Activated T-helper 1 cell treated with Interleukin-2 at 50 U/mL for 16 hours (primary cell): ENCODE measurements around the gene SPOP.

Source experiments
- DNase-seq: peaks from one replicate; pipeline ENCODE4 v3.0.0-alpha.2; 2020; ENCODE audit warnings: low read depth

Gene SPOP

GRCh38 chr17:49613182-49613800 lies 64.6 kb downstream of the SPOP start:
- no peak for DNase-seq

- DNase-seq: no peak
These were observed 65.2 kb downstream of the SPOP start for GRCh38 chr17:49612726-49613125.

GRCh38 chr17:49610883-49611584 lies 66.9 kb downstream of the SPOP start:
- DNase-seq: no peak

GRCh38 chr17:49604314-49604869 lies 73.5 kb downstream of the SPOP start:
- DNase-seq: no peak

- no peak for DNase-seq
These were observed 74.2 kb downstream of the SPOP start for GRCh38 chr17:49603720-49604119.

GRCh38 chr17:49603238-49603637 lies 74.7 kb downstream of the SPOP start:
- no peak for DNase-seq

- no peak for DNase-seq
These were observed 75.1 kb downstream of the SPOP start for GRCh38 chr17:49602783-49603182.

- no peak for DNase-seq
These were observed 76.9 kb downstream of the SPOP start for GRCh38 chr17:49600949-49601348.

- DNase-seq: no peak
These were observed 79.0 kb downstream of the SPOP start for GRCh38 chr17:49598918-49599317.

GRCh38 chr17:49597928-49598655 lies 79.8 kb downstream of the SPOP start:
- no peak for DNase-seq

- no peak for DNase-seq
These were observed 80.5 kb downstream of the SPOP start for GRCh38 chr17:49597436-49597835.

GRCh38 chr17:49596613-49597244 lies 81.2 kb downstream of the SPOP start:
- DNase-seq: no peak

- DNase-seq: no peak
These were observed 81.9 kb downstream of the SPOP start for GRCh38 chr17:49595980-49596379.

- DNase-seq: no peak
These were observed 82.6 kb downstream of the SPOP start for GRCh38 chr17:49595328-49595727.

GRCh38 chr17:49592263-49592662 lies 85.6 kb downstream of the SPOP start:
- DNase-seq: no peak

- DNase-seq: no peak
These were observed 87.0 kb downstream of the SPOP start for GRCh38 chr17:49590874-49591273.

- no peak for DNase-seq
These were observed 88.3 kb downstream of the SPOP start for GRCh38 chr17:49589577-49589927.

GRCh38 chr17:49588726-49589576 lies 88.9 kb downstream of the SPOP start:
- DNase-seq: no peak

- no peak for DNase-seq
These were observed 89.6 kb downstream of the SPOP start for GRCh38 chr17:49588312-49588711.

- no peak for DNase-seq
These were observed 90.4 kb downstream of the SPOP start for GRCh38 chr17:49587366-49588073.

- no peak for DNase-seq
These were observed 92.4 kb downstream of the SPOP start for GRCh38 chr17:49585422-49586027.
